Endodermal cell (in vitro differentiated cells): ENCODE results near the gene ESR2. TPM values are rescaled to one million over a fixed set of nuclear protein-coding genes. Genes with fewer than 3 reads are reported as not detected.

Experiments
- DNase-seq: peaks from one replicate; pipeline ENCODE4 v3.0.0-alpha.2; 2017
- H3K27ac ChIP-seq: 2 replicates; pipeline ENCODE4 v1.5.1; 2013; ENCODE audit warnings: mild to moderate bottlenecking, low read depth, low read length, moderate library complexity
- H3K27me3 ChIP-seq: 2 replicates; pipeline ENCODE4 v1.6.1; 2013; ENCODE audit warnings: mild to moderate bottlenecking, low read length, moderate library complexity; ENCODE audit not compliant: insufficient read depth, control insufficient read depth, poor library complexity, severe bottlenecking
- H3K36me3 ChIP-seq: 2 replicates; pipeline ENCODE4 v1.7.0; 2013; ENCODE audit warnings: mild to moderate bottlenecking, low read length, moderate library complexity; ENCODE audit not compliant: control insufficient read depth, insufficient read depth
- H3K4me1 ChIP-seq: one replicate; pipeline ENCODE4 v1.7.0; 2013; ENCODE audit warnings: low read length; ENCODE audit not compliant: control insufficient read depth, insufficient read depth
- H3K4me3 ChIP-seq: 2 replicates; pipeline ENCODE4 v1.5.1; 2013; ENCODE audit warnings: mild to moderate bottlenecking, low read length, moderate library complexity
- H3K9ac ChIP-seq: 2 replicates; pipeline ENCODE4 v1.6.1; 2013; ENCODE audit warnings: mild to moderate bottlenecking, low read length, moderate library complexity; ENCODE audit not compliant: poor library complexity, severe bottlenecking; ENCODE audit errors: extremely low read depth
- H3K9me3 ChIP-seq: 2 replicates; pipeline ENCODE4 v1.6.1; 2013; ENCODE audit warnings: mild to moderate bottlenecking, low read length, moderate library complexity; ENCODE audit not compliant: control insufficient read depth
- H3K27ac Mint-ChIP-seq: 2 replicates; pipeline ENCODE4 v1.8.0; 2020; ENCODE audit warnings: mixed read lengths
- H3K27me3 Mint-ChIP-seq: 2 replicates; pipeline ENCODE4 v1.8.0; 2021; ENCODE audit warnings: mild to moderate bottlenecking, mixed read lengths; ENCODE audit not compliant: insufficient read depth
- H3K36me3 Mint-ChIP-seq: 2 replicates; pipeline ENCODE4 v1.8.0; 2020; ENCODE audit warnings: low read depth, mixed read lengths
- H3K4me1 Mint-ChIP-seq: 2 replicates; pipeline ENCODE4 v1.8.0; 2020; ENCODE audit warnings: mixed read lengths
- H3K4me3 Mint-ChIP-seq: 2 replicates; pipeline ENCODE4 v1.8.0; 2020; ENCODE audit warnings: mild to moderate bottlenecking, moderate library complexity, mixed read lengths
- H3K9me3 Mint-ChIP-seq: 2 replicates; pipeline ENCODE4 v1.8.0; 2020; ENCODE audit warnings: mild to moderate bottlenecking, mixed read lengths
- WGBS, 2 experiments: methylation state at CpG; one replicate each; pipeline versions ENCODE4 v1.1.5 to v1.1.7; 2013; ENCODE audit warnings: missing lambda C conversion rate in 2 of 2, mixed read lengths in 1 of 2; ENCODE audit not compliant: insufficient coverage in 1 of 2, insufficient read length in 1 of 2; 5-methylcytosine and 5-hydroxymethylcytosine counted together
- total RNA-seq, 2 donors: library from RNA; stranded (reverse); fragmentation: NEBNext Ultra II Directional in 1 of 2; extraction: Animal tissue kit (Norgen Biotek cat#: 25700) in 1 of 2; gene quantifications; 2 replicates in 1 of 2; 3 replicates in 1 of 2; pipeline ENCODE4 v1.2.1, GENCODE V29; 2021
- TF ChIP-seq, protein P1 (sequence below): fragments of 200-600 bp; sonication (generic); conservative IDR thresholded peaks from 2 replicates; pipeline ENCODE4 v1.5.0; 2021; ENCODE audit warnings: antibody characterized with exemption, mild to moderate bottlenecking

ESR2 gene
- total RNA-seq, 2 donors from 2014 or later = 0.57 to 0.66 TPM

DNA sequence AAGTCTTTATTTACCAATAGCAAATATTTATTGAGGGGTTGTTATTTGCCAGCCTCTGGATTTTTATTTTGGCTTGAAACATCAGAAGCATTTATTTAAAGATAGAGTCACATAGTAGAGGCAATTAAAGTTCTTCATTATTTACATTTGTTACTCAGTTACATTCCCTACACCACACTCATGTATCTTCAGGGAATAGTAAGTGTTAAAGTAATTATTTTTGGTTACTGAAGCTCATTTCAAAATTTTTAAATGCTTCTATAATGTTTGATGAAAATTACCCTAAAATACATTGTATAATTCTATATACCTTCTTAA, 205.6 kb downstream of the ESR2 start:
- Histone ChIP-seq H3K9me3 (no peaks in the 10 kb centered on the region), H3K9ac (no peak overlapping the region), H3K27ac (no peak overlapping the region), H3K4me3 (no peak overlapping the region), H3K27me3 (no peaks in the 10 kb centered on the region), H3K36me3 (peaks cover 14% of the 10 kb centered on the region), H3K4me1 (peaks cover 5% of the 10 kb centered on the region)
- Mint-ChIP-seq H3K4me1 (peaks cover 12% of the 10 kb centered on the region), H3K27ac (no peak overlapping the region), H3K4me3 (no peak overlapping the region), H3K27me3 (no peaks in the 10 kb centered on the region), H3K36me3 (peaks cover 7% of the 10 kb centered on the region), H3K9me3 (no peaks in the 10 kb centered on the region)
- TF ChIP-seq, protein P1, sequence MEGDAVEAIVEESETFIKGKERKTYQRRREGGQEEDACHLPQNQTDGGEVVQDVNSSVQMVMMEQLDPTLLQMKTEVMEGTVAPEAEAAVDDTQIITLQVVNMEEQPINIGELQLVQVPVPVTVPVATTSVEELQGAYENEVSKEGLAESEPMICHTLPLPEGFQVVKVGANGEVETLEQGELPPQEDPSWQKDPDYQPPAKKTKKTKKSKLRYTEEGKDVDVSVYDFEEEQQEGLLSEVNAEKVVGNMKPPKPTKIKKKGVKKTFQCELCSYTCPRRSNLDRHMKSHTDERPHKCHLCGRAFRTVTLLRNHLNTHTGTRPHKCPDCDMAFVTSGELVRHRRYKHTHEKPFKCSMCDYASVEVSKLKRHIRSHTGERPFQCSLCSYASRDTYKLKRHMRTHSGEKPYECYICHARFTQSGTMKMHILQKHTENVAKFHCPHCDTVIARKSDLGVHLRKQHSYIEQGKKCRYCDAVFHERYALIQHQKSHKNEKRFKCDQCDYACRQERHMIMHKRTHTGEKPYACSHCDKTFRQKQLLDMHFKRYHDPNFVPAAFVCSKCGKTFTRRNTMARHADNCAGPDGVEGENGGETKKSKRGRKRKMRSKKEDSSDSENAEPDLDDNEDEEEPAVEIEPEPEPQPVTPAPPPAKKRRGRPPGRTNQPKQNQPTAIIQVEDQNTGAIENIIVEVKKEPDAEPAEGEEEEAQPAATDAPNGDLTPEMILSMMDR = no peak
- DNase-seq = no peak

DNA sequence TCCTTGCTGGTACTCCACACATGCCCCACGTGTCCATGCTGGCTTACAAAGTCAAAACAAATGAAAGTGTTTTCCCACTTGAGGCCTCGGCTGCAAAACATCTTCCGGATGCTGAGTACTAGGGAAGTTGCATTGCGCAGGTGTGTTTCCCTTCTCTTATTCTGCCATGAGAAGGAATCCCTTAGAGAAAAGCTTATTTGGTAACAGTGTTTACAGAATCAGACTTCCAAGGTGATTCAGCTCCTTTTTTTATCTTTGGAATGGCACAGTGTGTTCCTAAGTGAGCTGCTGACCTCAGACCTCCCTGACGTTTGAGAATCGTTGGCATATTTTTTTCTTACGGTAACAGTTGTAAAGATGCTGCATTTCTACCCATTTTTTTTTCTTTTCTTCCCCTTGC, 211.3 kb downstream of the ESR2 start:
- no peaks in the 10 kb centered on the region for H3K27me3 Mint-ChIP-seq
- Histone ChIP-seq H3K36me3 (peaks cover 17% of the 10 kb centered on the region), H3K27ac (no peak overlapping the region), H3K4me1 (no peaks in the 10 kb centered on the region), H3K27me3 (no peaks in the 10 kb centered on the region), H3K9me3 (no peaks in the 10 kb centered on the region), H3K4me3 (no peak overlapping the region), H3K9ac (no peak overlapping the region)
- no peaks in the 10 kb centered on the region for H3K9me3 Mint-ChIP-seq
- no peak overlapping the region for H3K27ac Mint-ChIP-seq
- no peak overlapping the region for H3K4me3 Mint-ChIP-seq
- TF ChIP-seq, protein P1 = no peak
- no peaks in the 10 kb centered on the region for H3K4me1 Mint-ChIP-seq
- peaks cover 23% of the 10 kb centered on the region for H3K36me3 Mint-ChIP-seq
- no peak for DNase-seq
- WGBS, 2 experiments = 93 to 98% methylated on average over 6 to 7 of the region's 7 CpGs

DNA sequence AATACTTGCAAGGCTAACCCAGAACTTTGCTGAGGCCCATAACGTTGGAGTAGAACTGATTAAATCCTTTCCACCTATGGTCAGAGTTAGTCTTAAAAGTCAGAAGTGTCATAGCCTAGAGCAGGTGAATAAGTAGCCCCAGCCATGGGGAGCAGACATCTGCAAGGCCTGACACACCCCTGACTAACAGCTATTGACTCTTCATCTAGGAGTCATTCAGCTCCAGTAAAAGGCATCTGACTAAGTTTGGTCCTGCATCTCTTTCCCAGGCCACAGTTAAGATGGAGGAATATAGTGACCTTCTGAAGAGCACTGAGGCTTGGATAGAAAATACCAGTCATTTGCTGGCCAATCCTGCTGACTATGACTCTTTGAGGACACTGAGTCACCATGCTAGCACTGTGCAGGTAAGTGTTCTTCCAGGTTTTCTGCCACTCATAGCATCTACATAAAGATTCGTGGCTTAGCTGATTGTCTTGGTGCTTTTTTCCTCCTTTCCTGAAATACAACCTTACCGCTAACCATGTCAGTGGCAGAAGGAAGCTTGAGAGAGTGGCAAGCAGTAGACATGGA, 212.9 kb downstream of the ESR2 start:
- Mint-ChIP-seq H3K36me3 (peaks cover 23% of the 10 kb centered on the region), H3K27ac (no peak overlapping the region), H3K4me3 (no peak overlapping the region), H3K27me3 (no peaks in the 10 kb centered on the region), H3K9me3 (no peaks in the 10 kb centered on the region), H3K4me1 (no peaks in the 10 kb centered on the region)
- DNase-seq = no peak
- H3K36me3 ChIP-seq = peaks cover 17% of the 10 kb centered on the region
- H3K4me1 ChIP-seq = no peaks in the 10 kb centered on the region
- no peak overlapping the region for H3K9ac ChIP-seq
- no peak overlapping the region for H3K27ac ChIP-seq
- H3K9me3 ChIP-seq = no peaks in the 10 kb centered on the region
- no peaks in the 10 kb centered on the region for H3K27me3 ChIP-seq
- TF ChIP-seq, protein P1 = no peak
- 95 to 100% methylated on average over 2 to 3 of the region's 3 CpGs for WGBS, 2 experiments
- H3K4me3 ChIP-seq = no peak overlapping the region
